ENCODE data around the gene MCM3AP.
"Not testable (repeated sequence)": the region's sequence is repeated elsewhere in the genome, so short reads cannot be mapped to it uniquely, and the experiment has no call there.

Gene MCM3AP

GRCh38 chr21:46266946-46267345, 18.5 kb downstream of the MCM3AP start:
- DNase-seq: no peak

- DNase-seq: no peak
These were observed 19.5 kb downstream of the MCM3AP start for GRCh38 chr21:46265736-46266525.

- no peak for DNase-seq
These were observed 20.7 kb downstream of the MCM3AP start for GRCh38 chr21:46264690-46265144.

GRCh38 chr21:46264046-46264689, 21.2 kb downstream of the MCM3AP start:
- DNase-seq: no peak

- no peak for DNase-seq
These were observed 28.9 kb downstream of the MCM3AP start for GRCh38 chr21:46256501-46256994.

GRCh38 chr21:46255758-46256337, 29.6 kb downstream of the MCM3AP start:
- no peak for DNase-seq

GRCh38 chr21:46255166-46255565, 30.2 kb downstream of the MCM3AP start:
- DNase-seq: no peak

- no peak for DNase-seq
These were observed 31.0 kb downstream of the MCM3AP start for GRCh38 chr21:46254208-46254975.

GRCh38 chr21:46253610-46254124, 31.7 kb downstream of the MCM3AP start:
- no peak for DNase-seq

GRCh38 chr21:46252840-46253239, 32.6 kb downstream of the MCM3AP start:
- DNase-seq: no peak

- no peak for DNase-seq
These were observed 35.2 kb downstream of the MCM3AP start for GRCh38 chr21:46250146-46250725.

- DNase-seq: no peak
These were observed 36.6 kb downstream of the MCM3AP start for GRCh38 chr21:46248827-46249226.

- DNase-seq: no peak
These were observed 37.0 kb downstream of the MCM3AP start for GRCh38 chr21:46248422-46248782.

- DNase-seq: no peak
These were observed 37.6 kb downstream of the MCM3AP start for GRCh38 chr21:46247699-46248421.

- no peak for DNase-seq
These were observed 39.1 kb downstream of the MCM3AP start for GRCh38 chr21:46246345-46246744.

- no peak for DNase-seq
These were observed 40.0 kb downstream of the MCM3AP start for GRCh38 chr21:46245213-46245915.

- no peak for DNase-seq
These were observed 40.8 kb downstream of the MCM3AP start for GRCh38 chr21:46244602-46245001.

GRCh38 chr21:46243960-46244361, 41.5 kb downstream of the MCM3AP start:
- no peak for DNase-seq

GRCh38 chr21:46243325-46243724, 42.1 kb downstream of the MCM3AP start:
- DNase-seq: no peak

GRCh38 chr21:46241577-46241976, 43.8 kb downstream of the MCM3AP start:
- not testable (repeated sequence) for DNase-seq

GRCh38 chr21:46239817-46240325, 45.5 kb downstream of the MCM3AP start:
- DNase-seq: no peak

Measured in NCI-H2171 (cell line).